ENCODE data around the gene AHRR. TPM values are rescaled to one million over a fixed set of nuclear protein-coding genes. Genes with fewer than 3 reads are reported as not detected.

Gene AHRR
- total and polyA plus RNA-seq, 9 of the 15 experiments (the other 6 are each of a cell fraction or from before 2014, with no cell fraction given) = 0.06 to 1.6 (median 0.75) TPM; not detected in 1

DNA sequence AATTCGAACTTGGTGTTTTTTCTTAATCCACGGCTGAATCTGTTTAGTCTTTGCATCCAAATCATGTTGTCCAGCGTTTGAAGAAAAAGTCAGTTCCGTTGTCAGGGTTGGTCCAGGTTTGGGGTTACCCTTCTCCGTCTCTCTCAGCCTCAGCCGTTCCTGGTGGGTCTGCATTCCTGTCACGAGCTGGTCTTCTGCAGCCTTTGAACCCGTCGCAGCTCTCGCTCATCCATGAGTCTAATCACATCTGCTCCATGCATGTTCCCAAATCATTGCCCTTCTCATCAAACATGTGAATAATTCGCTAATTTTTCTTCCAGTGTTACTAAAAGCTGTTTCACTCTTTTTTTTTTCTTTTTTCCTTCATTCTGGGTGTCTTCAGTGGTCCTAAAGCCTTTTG is 82.5 kb downstream of the AHRR start (continued):
- TF ChIP-seq, protein P1, sequence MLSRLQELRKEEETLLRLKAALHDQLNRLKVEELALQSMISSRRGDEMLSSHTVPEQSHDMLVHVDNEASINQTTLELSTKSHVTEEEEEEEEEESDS (CRISPR knock-in tag; IDR thresholded peaks at IDR 0.05) = no peak
- no peak for TF ChIP-seq MEIS2 (IDR thresholded peaks at IDR 0.05; ENCODE audit: partially characterized antibody)
- TF ChIP-seq KAT8 (IDR thresholded peaks at IDR 0.05; ENCODE audit: low read depth) = no peak
- peak; percentile 80 for TF ChIP-seq CBX2 (IDR thresholded peaks at IDR 0.05; ENCODE audit: insufficient read depth, low read length, poor library complexity, severe bottlenecking)
- TF ChIP-seq, protein P2, sequence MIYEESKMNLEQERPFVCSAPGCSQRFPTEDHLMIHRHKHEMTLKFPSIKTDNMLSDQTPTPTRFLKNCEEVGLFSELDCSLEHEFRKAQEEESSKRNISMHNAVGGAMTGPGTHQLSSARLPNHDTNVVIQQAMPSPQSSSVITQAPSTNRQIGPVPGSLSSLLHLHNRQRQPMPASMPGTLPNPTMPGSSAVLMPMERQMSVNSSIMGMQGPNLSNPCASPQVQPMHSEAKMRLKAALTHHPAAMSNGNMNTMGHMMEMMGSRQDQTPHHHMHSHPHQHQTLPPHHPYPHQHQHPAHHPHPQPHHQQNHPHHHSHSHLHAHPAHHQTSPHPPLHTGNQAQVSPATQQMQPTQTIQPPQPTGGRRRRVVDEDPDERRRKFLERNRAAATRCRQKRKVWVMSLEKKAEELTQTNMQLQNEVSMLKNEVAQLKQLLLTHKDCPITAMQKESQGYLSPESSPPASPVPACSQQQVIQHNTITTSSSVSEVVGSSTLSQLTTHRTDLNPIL (CRISPR knock-in tag; IDR thresholded peaks at IDR 0.05) = no peak
- no peak for TF ChIP-seq MCM7 (IDR thresholded peaks at IDR 0.05)
- TF ChIP-seq SMAD3 (CRISPR knock-in tag; conservative IDR thresholded peaks at IDR 0.05) = no peak
- TF ChIP-seq PCBP1 (IDR thresholded peaks at IDR 0.05; ENCODE audit: low read depth, low read length, poor library complexity, severe bottlenecking) = no peak
- TF ChIP-seq, protein P3, sequence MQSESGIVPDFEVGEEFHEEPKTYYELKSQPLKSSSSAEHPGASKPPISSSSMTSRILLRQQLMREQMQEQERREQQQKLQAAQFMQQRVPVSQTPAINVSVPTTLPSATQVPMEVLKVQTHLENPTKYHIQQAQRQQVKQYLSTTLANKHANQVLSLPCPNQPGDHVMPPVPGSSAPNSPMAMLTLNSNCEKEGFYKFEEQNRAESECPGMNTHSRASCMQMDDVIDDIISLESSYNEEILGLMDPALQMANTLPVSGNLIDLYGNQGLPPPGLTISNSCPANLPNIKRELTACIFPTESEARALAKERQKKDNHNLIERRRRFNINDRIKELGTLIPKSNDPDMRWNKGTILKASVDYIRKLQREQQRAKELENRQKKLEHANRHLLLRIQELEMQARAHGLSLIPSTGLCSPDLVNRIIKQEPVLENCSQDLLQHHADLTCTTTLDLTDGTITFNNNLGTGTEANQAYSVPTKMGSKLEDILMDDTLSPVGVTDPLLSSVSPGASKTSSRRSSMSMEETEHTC (IDR thresholded peaks at IDR 0.05) = no peak
- TF ChIP-seq SMAD4 (CRISPR knock-in tag; conservative IDR thresholded peaks at IDR 0.05) = no peak
- no peak for TF ChIP-seq TBL1XR1 (IDR thresholded peaks at IDR 0.05; ENCODE audit: low read length in 2 of 2)
- TF ChIP-seq EZH2 (IDR thresholded peaks at IDR 0.05; ENCODE audit: borderline replicate concordance, low read depth, low read length) = peak; percentile 68; the same call in 1 of the 2 replicates
- no peak for TF ChIP-seq ZNF23 (CRISPR knock-in tag; IDR thresholded peaks at IDR 0.05)
- no peak for TF ChIP-seq ASH1L (IDR thresholded peaks at IDR 0.05; ENCODE audit: borderline replicate concordance, low read depth, partially characterized antibody)
